ENCODE measurements around the gene COL1A2. TPM values are rescaled to one million over a fixed set of nuclear protein-coding genes. Genes with fewer than 3 reads are reported as not detected.

COL1A2 gene
- total and polyA plus RNA-seq, 7 donors, result 10.8 to 85.0 (median 24.5) TPM

DNA sequence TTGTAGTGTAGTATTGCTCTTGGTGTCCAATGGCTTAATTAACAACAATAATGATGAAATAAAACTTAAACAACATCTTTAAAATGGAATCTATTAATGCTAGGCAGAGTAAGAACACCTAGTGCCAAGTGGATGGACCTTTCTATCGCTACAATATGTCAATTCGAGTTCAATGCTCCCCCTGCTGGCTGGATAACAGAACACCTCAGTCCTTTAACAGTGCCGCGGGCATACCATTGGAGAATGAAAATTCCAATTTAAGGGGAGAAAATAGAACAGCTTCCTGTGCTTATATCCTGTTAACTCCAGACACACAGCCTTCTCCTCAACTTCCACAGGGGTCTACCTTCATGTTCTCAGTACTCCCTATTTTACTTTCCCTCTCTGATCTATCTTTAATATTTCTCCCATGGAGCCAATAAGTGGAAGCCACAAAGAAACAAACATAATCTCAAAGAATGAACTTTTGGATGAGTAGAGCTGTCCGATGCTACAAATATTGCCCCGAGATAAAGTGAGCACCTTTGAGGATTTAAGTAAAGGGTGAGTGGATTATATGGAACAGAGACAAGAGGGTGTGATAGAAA lies 41.4 kb downstream of the COL1A2 start:
- no peaks in the 10 kb centered on the region for H3K9me3 ChIP-seq
- DNase-seq, result peak in 1 of 2 donors; percentile 29
- ATAC-seq, result peak in 3 of 4 donors; percentile 61 to 83 (median 70)
- intact Hi-C loops (cut with DNase I), result loop anchor here in 1 of 2 donors (10.0 kb wide), 2 partner anchors 151 to 1191 kb away; no protein-coding TSS in a partner anchor
- H3K4me3 ChIP-seq, result no peak overlapping the region
- H3K27me3 ChIP-seq (ENCODE audit: insufficient read depth in 3 of 3, low read length in 2 of 3), result no peaks in the 10 kb centered on the region
- H3K4me1 ChIP-seq, result no peaks in the 10 kb centered on the region
- H3K27ac ChIP-seq, result no peak overlapping the region
- no peaks in the 10 kb centered on the region for H3K36me3 ChIP-seq (ENCODE audit: insufficient read depth in 1 of 2, low read depth in 1 of 2)
- 25 to 37% (median 31%) methylated on average over 6 of the region's 6 CpGs for whole genome bisulfite sequencing, 3 donors
- TF ChIP-seq, protein P1, sequence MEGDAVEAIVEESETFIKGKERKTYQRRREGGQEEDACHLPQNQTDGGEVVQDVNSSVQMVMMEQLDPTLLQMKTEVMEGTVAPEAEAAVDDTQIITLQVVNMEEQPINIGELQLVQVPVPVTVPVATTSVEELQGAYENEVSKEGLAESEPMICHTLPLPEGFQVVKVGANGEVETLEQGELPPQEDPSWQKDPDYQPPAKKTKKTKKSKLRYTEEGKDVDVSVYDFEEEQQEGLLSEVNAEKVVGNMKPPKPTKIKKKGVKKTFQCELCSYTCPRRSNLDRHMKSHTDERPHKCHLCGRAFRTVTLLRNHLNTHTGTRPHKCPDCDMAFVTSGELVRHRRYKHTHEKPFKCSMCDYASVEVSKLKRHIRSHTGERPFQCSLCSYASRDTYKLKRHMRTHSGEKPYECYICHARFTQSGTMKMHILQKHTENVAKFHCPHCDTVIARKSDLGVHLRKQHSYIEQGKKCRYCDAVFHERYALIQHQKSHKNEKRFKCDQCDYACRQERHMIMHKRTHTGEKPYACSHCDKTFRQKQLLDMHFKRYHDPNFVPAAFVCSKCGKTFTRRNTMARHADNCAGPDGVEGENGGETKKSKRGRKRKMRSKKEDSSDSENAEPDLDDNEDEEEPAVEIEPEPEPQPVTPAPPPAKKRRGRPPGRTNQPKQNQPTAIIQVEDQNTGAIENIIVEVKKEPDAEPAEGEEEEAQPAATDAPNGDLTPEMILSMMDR (IDR thresholded peaks at IDR 0.05), result peak; percentile 69

DNA sequence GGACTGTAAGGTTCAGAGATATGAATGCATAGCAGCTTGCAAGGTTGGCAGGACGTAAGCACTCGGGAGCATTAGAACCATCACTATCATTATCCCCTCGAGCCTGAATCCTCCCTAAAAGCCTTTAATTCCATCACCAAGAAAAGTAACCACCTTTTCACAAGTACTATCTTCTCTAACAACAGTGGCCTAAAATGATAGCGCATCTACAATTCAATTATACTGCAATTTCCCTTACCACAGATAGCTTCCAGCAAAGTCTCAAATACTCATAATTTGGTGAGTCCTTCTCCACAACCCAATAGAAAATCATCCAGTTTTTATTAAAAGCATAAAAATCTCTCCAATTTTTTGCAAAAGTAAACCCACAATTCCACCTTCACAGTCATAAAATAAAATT lies 42.0 kb downstream of the COL1A2 start:
- no peaks in the 10 kb centered on the region for H3K4me1 ChIP-seq
- DNase-seq, result no peak
- intact Hi-C loops (cut with DNase I), result loop anchor here in 1 of 2 donors (10.0 kb wide), 2 partner anchors 152 to 1192 kb away; no protein-coding TSS in a partner anchor
- no peak overlapping the region for H3K27ac ChIP-seq
- ATAC-seq, result no peak
- H3K27me3 ChIP-seq (ENCODE audit: insufficient read depth in 3 of 3, low read length in 2 of 3), result no peaks in the 10 kb centered on the region
- H3K9me3 ChIP-seq, result no peaks in the 10 kb centered on the region
- TF ChIP-seq, protein P1 (IDR thresholded peaks at IDR 0.05), result no peak
- no peaks in the 10 kb centered on the region for H3K36me3 ChIP-seq (ENCODE audit: insufficient read depth in 1 of 2, low read depth in 1 of 2)
- no peak overlapping the region for H3K4me3 ChIP-seq
- WGBS, 3 donors, result 92 to 99% (median 97%) methylated on average over 4 of the region's 4 CpGs

DNA sequence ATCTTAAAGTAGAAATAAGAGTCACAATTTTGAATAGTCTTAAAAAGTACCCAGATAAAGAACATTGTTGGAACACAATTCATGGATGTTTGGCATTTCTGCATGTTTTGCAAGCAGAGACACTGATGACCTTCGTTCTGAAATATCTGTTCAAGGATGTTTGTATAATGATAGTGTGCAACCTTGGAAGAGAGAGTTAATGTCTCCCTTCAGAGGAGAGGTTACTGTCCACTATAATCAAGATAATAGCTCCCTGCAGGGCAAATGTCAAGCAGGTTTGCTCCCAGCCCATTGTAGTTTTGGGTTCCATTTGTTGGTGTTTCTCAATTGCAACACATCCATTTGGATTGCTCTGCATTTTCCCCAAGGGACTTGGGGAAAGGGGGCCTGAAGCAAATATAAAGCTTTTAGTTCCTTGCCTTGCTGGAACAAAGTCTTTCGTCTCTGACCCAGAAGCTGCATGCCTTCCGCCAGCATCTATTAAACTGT lies 45.2 kb downstream of the COL1A2 start:
- TF ChIP-seq, protein P1 (IDR thresholded peaks at IDR 0.05), result no peak
- Histone ChIP-seq H3K9me3 (no peaks in the 10 kb centered on the region), H3K36me3 (ENCODE audit: insufficient read depth in 1 of 2, low read depth in 1 of 2) (no peaks in the 10 kb centered on the region), H3K4me3 (no peak overlapping the region), H3K27me3 (ENCODE audit: insufficient read depth in 3 of 3, low read length in 2 of 3) (no peaks in the 10 kb centered on the region), H3K4me1 (no peaks in the 10 kb centered on the region), H3K27ac (no peak overlapping the region)
- intact Hi-C loops (cut with DNase I), result loop anchor here in 1 of 2 donors (10.0 kb wide), 2 partner anchors 155 to 1195 kb away; no protein-coding TSS in a partner anchor
- 57 to 66% (median 62%) methylated on average over 3 of the region's 3 CpGs for WGBS, 3 donors
- DNase-seq (no peak), ATAC-seq (no peak)

DNA sequence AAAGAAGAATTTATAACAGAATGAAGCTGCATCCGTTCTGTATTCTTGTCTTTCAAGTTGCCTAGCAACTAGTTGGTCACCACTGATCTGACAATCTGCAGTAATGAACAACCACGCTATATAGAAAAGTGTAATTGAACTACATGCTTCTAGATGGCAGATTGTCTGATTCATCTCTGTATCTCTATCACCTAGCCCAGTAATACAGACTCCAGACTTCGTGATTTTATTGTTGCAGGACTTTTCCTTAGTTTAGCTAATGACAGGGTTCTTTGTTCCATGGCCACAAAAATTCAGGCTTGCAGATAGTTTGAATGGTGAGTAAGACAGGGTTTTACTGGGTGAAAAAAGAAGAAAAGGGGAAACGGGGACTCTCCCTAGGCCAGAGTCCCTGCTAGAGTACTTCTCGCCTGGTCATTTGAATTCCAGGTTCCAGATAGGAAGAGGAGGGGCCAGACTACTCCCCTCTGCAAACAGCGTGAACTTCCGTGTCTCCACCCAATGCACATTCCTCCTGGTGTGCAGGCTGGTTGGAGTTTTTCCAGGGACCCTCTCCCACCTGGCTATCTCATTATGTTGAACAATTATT lies 45.9 kb downstream of the COL1A2 start:
- Histone ChIP-seq H3K9me3 (no peaks in the 10 kb centered on the region), H3K4me3 (no peak overlapping the region), H3K4me1 (no peaks in the 10 kb centered on the region), H3K27ac (no peak overlapping the region), H3K36me3 (ENCODE audit: insufficient read depth in 1 of 2, low read depth in 1 of 2) (no peaks in the 10 kb centered on the region), H3K27me3 (ENCODE audit: insufficient read depth in 3 of 3, low read length in 2 of 3) (no peaks in the 10 kb centered on the region)
- 71 to 79% (median 71%) methylated on average over 7 of the region's 7 CpGs for WGBS, 3 donors
- no peak for DNase-seq
- ATAC-seq, result no peak
- TF ChIP-seq, protein P1 (IDR thresholded peaks at IDR 0.05), result no peak
- intact Hi-C loops (cut with DNase I), result no loop called here
